ENCODE results near the gene SPEM1. TPM values are rescaled to one million over a fixed set of nuclear protein-coding genes. Genes with fewer than 3 reads are reported as not detected.

The SPEM1 gene
- total RNA-seq, 1 donor from 2014 or later: not detected

DNA sequence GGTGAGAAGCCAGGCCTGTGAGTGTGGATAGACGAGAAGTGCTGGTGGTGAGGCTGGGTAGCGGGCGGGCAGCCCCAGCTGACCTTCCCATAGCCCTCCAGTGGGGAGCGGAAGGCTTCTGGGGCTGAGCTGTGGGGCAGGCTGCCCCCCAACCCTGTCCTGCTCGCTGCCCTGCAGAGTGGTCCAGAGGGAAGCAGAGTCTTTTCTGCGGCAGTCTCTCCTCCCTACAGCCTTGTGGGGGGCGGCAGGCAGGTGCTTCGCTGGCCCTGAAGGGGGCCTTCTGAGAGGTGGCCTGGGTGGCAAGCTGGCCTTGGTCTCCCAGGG is 8.7 kb upstream of the SPEM1 start:
- no peak for DNase-seq (ENCODE audit: low read depth)
- Histone ChIP-seq H3K4me3 (ENCODE audit: low read depth, low read length) (no peak overlapping the region), H3K27me3 (ENCODE audit: control insufficient read depth, insufficient read depth, low read length) (no peaks in the 10 kb centered on the region), H3K36me3 (ENCODE audit: control insufficient read depth, insufficient read depth, low read length) (no peaks in the 10 kb centered on the region)
- TF ChIP-seq, protein P1, sequence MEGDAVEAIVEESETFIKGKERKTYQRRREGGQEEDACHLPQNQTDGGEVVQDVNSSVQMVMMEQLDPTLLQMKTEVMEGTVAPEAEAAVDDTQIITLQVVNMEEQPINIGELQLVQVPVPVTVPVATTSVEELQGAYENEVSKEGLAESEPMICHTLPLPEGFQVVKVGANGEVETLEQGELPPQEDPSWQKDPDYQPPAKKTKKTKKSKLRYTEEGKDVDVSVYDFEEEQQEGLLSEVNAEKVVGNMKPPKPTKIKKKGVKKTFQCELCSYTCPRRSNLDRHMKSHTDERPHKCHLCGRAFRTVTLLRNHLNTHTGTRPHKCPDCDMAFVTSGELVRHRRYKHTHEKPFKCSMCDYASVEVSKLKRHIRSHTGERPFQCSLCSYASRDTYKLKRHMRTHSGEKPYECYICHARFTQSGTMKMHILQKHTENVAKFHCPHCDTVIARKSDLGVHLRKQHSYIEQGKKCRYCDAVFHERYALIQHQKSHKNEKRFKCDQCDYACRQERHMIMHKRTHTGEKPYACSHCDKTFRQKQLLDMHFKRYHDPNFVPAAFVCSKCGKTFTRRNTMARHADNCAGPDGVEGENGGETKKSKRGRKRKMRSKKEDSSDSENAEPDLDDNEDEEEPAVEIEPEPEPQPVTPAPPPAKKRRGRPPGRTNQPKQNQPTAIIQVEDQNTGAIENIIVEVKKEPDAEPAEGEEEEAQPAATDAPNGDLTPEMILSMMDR (IDR thresholded peaks at IDR 0.05; ENCODE audit: insufficient read depth, low read length, poor library complexity, severe bottlenecking): no peak

DNA sequence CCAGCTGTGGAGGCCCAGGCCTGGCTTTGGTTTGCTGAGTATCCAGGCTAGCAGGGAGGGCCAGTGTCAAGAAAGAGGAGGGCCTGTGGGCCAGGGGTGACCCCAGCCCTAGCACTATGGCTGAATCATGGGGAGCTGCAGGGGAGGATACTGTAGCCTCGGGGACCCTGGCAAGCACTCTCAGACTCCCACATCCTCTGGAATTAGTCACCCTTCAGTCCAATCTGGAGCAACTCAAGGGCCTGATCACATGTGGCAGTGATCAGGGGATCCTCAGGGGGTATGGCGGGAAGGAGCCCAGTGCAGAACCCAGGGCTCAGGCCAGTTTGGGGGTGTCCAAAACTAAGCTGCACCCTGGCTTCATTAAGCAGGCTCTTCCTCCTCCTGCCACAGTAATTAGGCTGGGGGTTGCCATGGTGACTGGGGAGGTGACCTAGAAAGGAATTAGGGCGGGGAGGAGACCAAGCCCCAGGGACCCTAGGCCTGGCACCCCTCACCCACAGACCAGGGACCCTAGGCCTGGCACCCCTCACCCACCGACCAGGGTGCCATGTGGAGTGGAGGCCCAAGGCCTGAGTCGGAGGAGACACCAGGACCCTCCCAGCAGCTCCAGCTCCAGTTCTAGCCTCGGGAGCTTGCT is 6.7 kb upstream of the SPEM1 start:
- Histone ChIP-seq H3K27me3 (ENCODE audit: control insufficient read depth, insufficient read depth, low read length) (no peaks in the 10 kb centered on the region), H3K36me3 (ENCODE audit: control insufficient read depth, insufficient read depth, low read length) (no peaks in the 10 kb centered on the region), H3K4me3 (ENCODE audit: low read depth, low read length) (no peak overlapping the region)
- no peak for DNase-seq (ENCODE audit: low read depth)
- TF ChIP-seq, protein P1 (IDR thresholded peaks at IDR 0.05; ENCODE audit: insufficient read depth, low read length, poor library complexity, severe bottlenecking): no peak

DNA sequence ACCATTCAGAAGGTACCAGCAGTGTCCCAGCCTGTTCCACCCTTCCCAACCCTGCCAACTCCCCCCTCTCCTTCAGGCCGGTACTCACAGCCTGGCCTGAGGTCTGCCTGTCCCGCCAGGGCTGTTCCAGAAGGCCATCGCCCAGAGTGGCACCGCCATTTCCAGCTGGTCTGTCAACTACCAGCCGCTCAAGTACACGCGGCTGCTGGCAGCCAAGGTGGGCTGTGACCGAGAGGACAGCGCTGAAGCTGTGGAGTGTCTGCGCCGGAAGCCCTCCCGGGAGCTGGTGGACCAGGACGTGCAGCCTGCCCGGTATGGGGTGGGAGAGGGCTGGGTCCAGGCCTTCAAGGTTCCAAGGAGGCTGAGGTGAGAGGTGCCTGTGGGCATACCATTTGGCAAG is 5.3 kb upstream of the SPEM1 start:
- TF ChIP-seq, protein P1 (IDR thresholded peaks at IDR 0.05; ENCODE audit: insufficient read depth, low read length, poor library complexity, severe bottlenecking): no peak
- Histone ChIP-seq H3K27me3 (ENCODE audit: control insufficient read depth, insufficient read depth, low read length) (no peaks in the 10 kb centered on the region), H3K4me3 (ENCODE audit: low read depth, low read length) (no peak overlapping the region), H3K36me3 (ENCODE audit: control insufficient read depth, insufficient read depth, low read length) (no peaks in the 10 kb centered on the region)
- no peak for DNase-seq (ENCODE audit: low read depth)

DNA sequence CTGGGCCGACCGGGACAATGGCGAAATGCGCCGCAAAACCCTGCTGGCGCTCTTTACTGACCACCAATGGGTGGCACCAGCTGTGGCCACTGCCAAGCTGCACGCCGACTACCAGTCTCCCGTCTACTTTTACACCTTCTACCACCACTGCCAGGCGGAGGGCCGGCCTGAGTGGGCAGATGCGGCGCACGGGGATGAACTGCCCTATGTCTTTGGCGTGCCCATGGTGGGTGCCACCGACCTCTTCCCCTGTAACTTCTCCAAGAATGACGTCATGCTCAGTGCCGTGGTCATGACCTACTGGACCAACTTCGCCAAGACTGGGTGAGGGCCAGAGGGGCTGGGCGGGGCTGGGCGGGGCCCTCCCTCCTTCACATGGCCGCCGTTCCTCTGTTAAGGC is 4.3 kb upstream of the SPEM1 start:
- no peaks in the 10 kb centered on the region for H3K27me3 ChIP-seq (ENCODE audit: control insufficient read depth, insufficient read depth, low read length)
- TF ChIP-seq, protein P1 (IDR thresholded peaks at IDR 0.05; ENCODE audit: insufficient read depth, low read length, poor library complexity, severe bottlenecking): no peak
- H3K36me3 ChIP-seq (ENCODE audit: control insufficient read depth, insufficient read depth, low read length): no peaks in the 10 kb centered on the region
- no peak overlapping the region for H3K4me3 ChIP-seq (ENCODE audit: low read depth, low read length)
- no peak for DNase-seq (ENCODE audit: low read depth)

DNA sequence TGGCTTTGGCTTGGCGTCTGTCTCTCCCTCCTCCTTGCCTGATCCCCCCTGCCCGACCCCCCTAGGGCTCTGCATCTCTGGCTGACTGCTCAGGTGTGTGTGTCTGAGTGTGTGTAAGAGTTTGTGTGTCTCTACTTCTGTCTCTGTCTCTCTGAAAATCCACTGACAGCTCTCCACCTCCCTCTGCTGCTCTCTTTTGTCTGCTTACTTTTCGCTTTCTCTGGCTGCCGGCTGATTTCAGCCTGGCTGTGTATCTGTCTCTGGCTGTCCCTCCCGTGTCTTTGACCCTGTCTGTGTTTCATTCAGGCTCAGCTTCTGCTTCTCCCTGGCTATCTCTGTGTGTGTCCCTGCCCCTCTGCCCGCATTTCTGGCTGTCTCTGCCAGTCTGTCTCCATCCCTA is 3.8 kb upstream of the SPEM1 start:
- no peak overlapping the region for H3K4me3 ChIP-seq (ENCODE audit: low read depth, low read length)
- no peak for DNase-seq (ENCODE audit: low read depth)
- no peaks in the 10 kb centered on the region for H3K27me3 ChIP-seq (ENCODE audit: control insufficient read depth, insufficient read depth, low read length)
- H3K36me3 ChIP-seq (ENCODE audit: control insufficient read depth, insufficient read depth, low read length): no peaks in the 10 kb centered on the region
- TF ChIP-seq, protein P1 (IDR thresholded peaks at IDR 0.05; ENCODE audit: insufficient read depth, low read length, poor library complexity, severe bottlenecking): no peak

DNA sequence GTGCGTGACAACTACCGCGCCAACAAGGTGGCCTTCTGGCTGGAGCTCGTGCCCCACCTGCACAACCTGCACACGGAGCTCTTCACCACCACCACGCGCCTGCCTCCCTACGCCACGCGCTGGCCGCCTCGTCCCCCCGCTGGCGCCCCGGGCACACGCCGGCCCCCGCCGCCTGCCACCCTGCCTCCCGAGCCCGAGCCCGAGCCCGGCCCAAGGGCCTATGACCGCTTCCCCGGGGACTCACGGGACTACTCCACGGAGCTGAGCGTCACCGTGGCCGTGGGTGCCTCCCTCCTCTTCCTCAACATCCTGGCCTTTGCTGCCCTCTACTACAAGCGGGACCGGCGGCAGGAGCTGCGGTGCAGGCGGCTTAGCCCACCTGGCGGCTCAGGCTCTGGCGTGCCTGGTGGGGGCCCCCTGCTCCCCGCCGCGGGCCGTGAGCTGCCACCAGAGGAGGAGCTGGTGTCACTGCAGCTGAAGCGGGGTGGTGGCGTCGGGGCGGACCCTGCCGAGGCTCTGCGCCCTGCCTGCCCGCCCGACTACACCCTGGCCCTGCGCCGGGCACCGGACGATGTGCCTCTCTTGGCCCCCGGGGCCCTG is 3.0 kb upstream of the SPEM1 start:
- no peaks in the 10 kb centered on the region for H3K36me3 ChIP-seq (ENCODE audit: control insufficient read depth, insufficient read depth, low read length)
- no peaks in the 10 kb centered on the region for H3K27me3 ChIP-seq (ENCODE audit: control insufficient read depth, insufficient read depth, low read length)
- no peak overlapping the region for H3K4me3 ChIP-seq (ENCODE audit: low read depth, low read length)
- no peak for DNase-seq (ENCODE audit: low read depth)
- TF ChIP-seq, protein P1 (IDR thresholded peaks at IDR 0.05; ENCODE audit: insufficient read depth, low read length, poor library complexity, severe bottlenecking): no peak

Measured in kidney epithelial cell (primary cell).